NOMO-1 treated with DMSO at 0.1 percent for 48 hours (cell line): ENCODE data around the gene OR10K2.

Source experiments
- DNase-seq: peaks from one replicate; lab custom pipeline; 2025; ENCODE audit not compliant: unreplicated experiment; lab: John Stamatoyannopoulos, UW

Gene OR10K2

DNA sequence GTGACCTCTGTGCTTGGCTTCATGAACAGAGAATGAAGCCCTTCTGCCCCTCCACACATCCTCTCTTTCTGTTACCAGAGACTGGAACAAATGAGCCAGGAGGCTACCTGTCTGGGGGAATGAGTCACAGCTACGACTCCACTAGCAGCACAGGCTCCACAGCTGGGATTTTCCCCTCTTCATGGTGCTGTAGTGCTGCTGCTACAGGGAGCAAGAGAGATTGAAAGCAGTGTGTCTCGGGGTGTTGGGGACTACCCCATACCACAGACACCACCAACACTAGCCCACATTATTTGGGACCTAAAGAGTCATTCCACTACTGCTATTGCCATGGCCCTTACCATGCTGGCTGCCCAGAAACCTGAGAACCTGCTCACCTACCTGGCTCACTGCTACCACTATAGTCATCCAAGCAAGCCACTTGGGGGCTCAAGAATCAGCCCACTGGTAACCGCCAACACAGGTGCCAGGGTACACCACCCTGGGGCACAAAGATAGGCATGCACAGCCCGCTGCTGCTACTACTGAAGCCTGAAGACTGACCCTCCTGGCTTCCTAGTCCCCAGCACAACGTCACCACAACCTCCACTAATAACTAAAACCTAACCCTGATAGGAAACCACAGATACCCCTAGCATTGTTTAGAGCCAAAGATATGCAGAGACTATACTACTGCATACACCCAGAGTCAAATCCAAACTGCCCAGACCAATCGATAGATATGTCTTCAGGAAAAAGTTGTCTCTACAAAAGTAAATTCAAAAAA lies 54.7 kb downstream of the OR10K2 start:
- DNase-seq, result no peak
